Lower leg skin (tissue), 3 donors: ENCODE results near the gene PAXIP1.

Experiments used
- CTCF ChIP-seq, 3 donors: fragments of 450-650 bp; IDR thresholded peaks; one replicate each; pipeline ENCODE4 v1.5.1; 2016; ENCODE audit warnings: antibody characterized with exemption in 3 of 3, mild to moderate bottlenecking in 3 of 3, moderate library complexity in 2 of 3
- POLR2A ChIP-seq, 2 donors: fragments of 450-650 bp; IDR thresholded peaks; one replicate each; pipeline ENCODE4 v1.6.1; 2016 to 2017; ENCODE audit warnings: antibody characterized with exemption in 2 of 2, mild to moderate bottlenecking in 1 of 2, moderate library complexity in 1 of 2

GRCh38 chr7:154918741-154919140, 84.2 kb downstream of the PAXIP1 start:
- TF ChIP-seq CTCF (IDR thresholded peaks at IDR 0.05) (no peak), POLR2A (IDR thresholded peaks at IDR 0.05) (no peak)
